ENCODE results near the gene OR9Q1.

OR9Q1 gene

GRCh38 chr11:58023435-58023931 lies at the start of gene OR9Q1:
Gene OR9Q1, plus strand, starts transcription at chr11:58023881. Its CDS starts 155,564 bp downstream, at chr11:58179445.
- ChIA-PET POLR2A (no interaction called here), CTCF (no interaction called here)
- DNase-seq (ENCODE audit: extremely low spot score) = no peak
- no peak for TF ChIP-seq ELF4 (IDR thresholded peaks at IDR 0.05)
- no peak for TF ChIP-seq FOXM1 (IDR thresholded peaks at IDR 0.05; ENCODE audit: borderline replicate concordance)
- no peak for TF ChIP-seq HDGF (IDR thresholded peaks at IDR 0.05; ENCODE audit: borderline replicate concordance)
- TF ChIP-seq TARDBP (IDR thresholded peaks at IDR 0.05) = no peak
- TF ChIP-seq ARNT (IDR thresholded peaks at IDR 0.05) = no peak
- TF ChIP-seq LEF1 (IDR thresholded peaks at IDR 0.05; ENCODE audit: borderline replicate concordance) = no peak
- TF ChIP-seq, protein P1, sequence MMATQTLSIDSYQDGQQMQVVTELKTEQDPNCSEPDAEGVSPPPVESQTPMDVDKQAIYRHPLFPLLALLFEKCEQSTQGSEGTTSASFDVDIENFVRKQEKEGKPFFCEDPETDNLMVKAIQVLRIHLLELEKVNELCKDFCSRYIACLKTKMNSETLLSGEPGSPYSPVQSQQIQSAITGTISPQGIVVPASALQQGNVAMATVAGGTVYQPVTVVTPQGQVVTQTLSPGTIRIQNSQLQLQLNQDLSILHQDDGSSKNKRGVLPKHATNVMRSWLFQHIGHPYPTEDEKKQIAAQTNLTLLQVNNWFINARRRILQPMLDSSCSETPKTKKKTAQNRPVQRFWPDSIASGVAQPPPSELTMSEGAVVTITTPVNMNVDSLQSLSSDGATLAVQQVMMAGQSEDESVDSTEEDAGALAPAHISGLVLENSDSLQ (IDR thresholded peaks at IDR 0.05) = no peak
- no peak for TF ChIP-seq ZNF384 (IDR thresholded peaks at IDR 0.05)
- TF ChIP-seq FOXK2 (IDR thresholded peaks at IDR 0.05) = no peak
- no peak for TF ChIP-seq NFRKB (IDR thresholded peaks at IDR 0.05)
- no peak for TF ChIP-seq SUZ12 (IDR thresholded peaks at IDR 0.05)
- no peak for TF ChIP-seq BHLHE40 (IDR thresholded peaks at IDR 0.05; ENCODE audit: borderline replicate concordance)
- no peak for TF ChIP-seq SP1 (IDR thresholded peaks at IDR 0.05)
- no peak for TF ChIP-seq L3MBTL2 (conservative IDR thresholded peaks at IDR 0.05)
- no peak for TF ChIP-seq FOXA1 (IDR thresholded peaks at IDR 0.05)
- TF ChIP-seq CTBP1 (IDR thresholded peaks at IDR 0.05; ENCODE audit: borderline replicate concordance) = no peak

DNA sequence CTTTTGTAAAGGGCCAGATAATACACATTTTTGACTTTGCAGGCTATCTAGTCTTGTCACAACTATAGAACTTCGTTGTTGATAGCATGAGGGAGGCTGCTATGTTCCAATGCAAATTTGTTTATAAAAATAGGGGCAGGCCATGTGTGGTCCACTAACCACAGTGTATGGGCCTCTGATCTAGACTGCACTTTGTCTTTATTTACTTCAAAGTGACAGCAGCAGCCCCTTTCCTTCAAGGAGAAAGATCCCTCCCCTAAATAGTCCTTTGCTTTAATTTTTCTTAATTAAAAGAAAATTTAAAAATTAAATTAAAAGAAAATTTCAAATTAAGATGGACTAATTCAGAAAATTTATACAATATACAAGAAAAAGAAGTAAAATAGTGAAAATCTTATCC lies 49.5 kb upstream of the OR9Q1 start:
- POLR2A ChIA-PET = no interaction called here
- no peak for DNase-seq (ENCODE audit: extremely low spot score)
- no peak for TF ChIP-seq HDGF (IDR thresholded peaks at IDR 0.05; ENCODE audit: borderline replicate concordance)
- CTCF ChIA-PET = no interaction called here

- POLR2A ChIA-PET = no interaction called here
- DNase-seq (ENCODE audit: extremely low spot score) = no peak
- CTCF ChIA-PET = no interaction called here
- TF ChIP-seq ZNF384 (IDR thresholded peaks at IDR 0.05) = no peak
Observed at GRCh38 chr11:57974848-57975601, 48.7 kb upstream of the OR9Q1 start.

DNA sequence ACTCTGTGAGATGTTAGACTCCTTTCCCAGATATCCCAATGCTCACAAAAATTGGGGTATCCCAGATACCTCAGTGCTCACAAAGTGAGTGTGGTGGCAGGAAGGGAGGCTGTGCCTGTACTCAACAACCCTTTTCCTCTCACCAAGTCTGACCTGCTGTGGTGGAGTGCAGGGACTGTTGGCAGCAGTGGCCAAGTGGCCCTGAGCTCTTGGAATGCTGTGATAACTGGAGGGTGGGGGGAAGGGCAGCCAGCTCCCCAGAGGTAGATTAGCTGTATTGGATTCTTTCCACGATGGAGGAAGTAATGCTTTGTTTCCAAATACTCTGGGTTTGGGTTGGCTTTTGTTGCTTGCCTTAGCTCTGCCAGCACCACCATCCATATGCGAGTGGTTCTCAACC lies 46.0 kb upstream of the OR9Q1 start:
- no peak for DNase-seq (ENCODE audit: extremely low spot score)
- POLR2A ChIA-PET = no interaction called here
- TF ChIP-seq ELF4 (IDR thresholded peaks at IDR 0.05) (no peak), HDGF (IDR thresholded peaks at IDR 0.05; ENCODE audit: borderline replicate concordance) (no peak), SP1 (IDR thresholded peaks at IDR 0.05) (no peak), TARDBP (IDR thresholded peaks at IDR 0.05) (no peak), L3MBTL2 (conservative IDR thresholded peaks at IDR 0.05) (no peak), ARNT (IDR thresholded peaks at IDR 0.05) (no peak), FOXK2 (IDR thresholded peaks at IDR 0.05) (no peak), LEF1 (IDR thresholded peaks at IDR 0.05; ENCODE audit: borderline replicate concordance) (no peak), SUZ12 (IDR thresholded peaks at IDR 0.05) (no peak), FOXM1 (IDR thresholded peaks at IDR 0.05; ENCODE audit: borderline replicate concordance) (no peak), BHLHE40 (IDR thresholded peaks at IDR 0.05; ENCODE audit: borderline replicate concordance) (no peak), ZNF384 (IDR thresholded peaks at IDR 0.05) (no peak), FOXA1 (IDR thresholded peaks at IDR 0.05) (no peak), NFRKB (IDR thresholded peaks at IDR 0.05) (no peak)
- TF ChIP-seq, protein P1 (IDR thresholded peaks at IDR 0.05) = no peak
- CTCF ChIA-PET = no interaction called here

DNA sequence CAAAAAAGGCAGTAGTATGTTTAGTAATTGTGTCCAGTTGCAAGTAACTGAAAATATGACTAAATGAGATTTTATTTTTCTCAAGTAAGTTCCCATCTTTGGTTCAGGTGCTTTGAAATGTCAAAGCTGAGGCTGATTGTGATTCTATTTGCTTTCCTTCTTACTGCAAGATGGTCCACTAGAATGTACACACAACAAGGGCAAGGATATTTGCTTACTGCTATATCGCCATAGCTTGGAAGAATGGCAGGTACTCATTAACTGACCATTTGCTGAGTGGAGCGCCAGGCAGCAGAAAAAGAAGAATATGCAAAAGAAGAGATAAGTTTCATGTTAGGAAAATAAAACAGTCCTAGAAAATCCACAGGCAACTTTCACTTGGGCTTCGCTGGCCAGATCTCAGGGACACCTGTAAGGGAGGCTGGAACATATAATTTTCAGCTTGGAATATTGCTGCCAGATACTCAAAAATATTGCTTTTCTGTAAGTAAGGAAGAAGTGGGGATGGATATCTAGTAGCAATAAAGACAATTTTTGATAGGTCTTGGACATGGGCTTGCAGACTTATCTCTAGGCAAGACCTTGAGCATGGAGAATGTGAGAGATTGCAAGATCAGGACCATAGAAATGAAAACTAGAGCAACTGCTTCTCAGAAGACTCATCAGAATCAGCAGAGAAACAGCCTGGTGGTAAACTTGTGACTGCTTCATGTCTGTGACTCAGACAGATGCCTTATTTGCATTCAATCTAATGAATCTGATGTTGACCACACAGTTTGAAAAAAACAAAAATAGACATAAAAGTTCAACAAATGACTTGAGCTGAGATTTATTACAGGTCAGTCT lies 44.8 kb upstream of the OR9Q1 start:
- no peak for TF ChIP-seq FOXM1 (IDR thresholded peaks at IDR 0.05; ENCODE audit: borderline replicate concordance)
- no peak for TF ChIP-seq LEF1 (IDR thresholded peaks at IDR 0.05; ENCODE audit: borderline replicate concordance)
- no peak for TF ChIP-seq ZNF384 (IDR thresholded peaks at IDR 0.05)
- TF ChIP-seq SUZ12 (IDR thresholded peaks at IDR 0.05) = no peak
- no peak for TF ChIP-seq NFRKB (IDR thresholded peaks at IDR 0.05)
- no peak for TF ChIP-seq ARNT (IDR thresholded peaks at IDR 0.05)
- POLR2A ChIA-PET = no interaction called here
- DNase-seq (ENCODE audit: extremely low spot score) = no peak
- CTCF ChIA-PET = no interaction called here

GRCh38 chr11:57979532-57980079 lies 44.1 kb upstream of the OR9Q1 start:
- DNase-seq (ENCODE audit: extremely low spot score) = no peak
- CTCF ChIA-PET = no interaction called here
- no peak for TF ChIP-seq FOXA1 (IDR thresholded peaks at IDR 0.05)
- TF ChIP-seq SP1 (IDR thresholded peaks at IDR 0.05) = no peak
- no peak for TF ChIP-seq LEF1 (IDR thresholded peaks at IDR 0.05; ENCODE audit: borderline replicate concordance)
- TF ChIP-seq SUZ12 (IDR thresholded peaks at IDR 0.05) = no peak
- no peak for TF ChIP-seq FOXM1 (IDR thresholded peaks at IDR 0.05; ENCODE audit: borderline replicate concordance)
- no peak for TF ChIP-seq HDGF (IDR thresholded peaks at IDR 0.05; ENCODE audit: borderline replicate concordance)
- TF ChIP-seq L3MBTL2 (conservative IDR thresholded peaks at IDR 0.05) = no peak
- TF ChIP-seq CTBP1 (IDR thresholded peaks at IDR 0.05; ENCODE audit: borderline replicate concordance) = no peak
- TF ChIP-seq TARDBP (IDR thresholded peaks at IDR 0.05) = no peak
- no peak for TF ChIP-seq ELF4 (IDR thresholded peaks at IDR 0.05)
- no peak for TF ChIP-seq ARNT (IDR thresholded peaks at IDR 0.05)
- TF ChIP-seq ZNF384 (IDR thresholded peaks at IDR 0.05) = no peak
- POLR2A ChIA-PET = no interaction called here

All from HEK293T (cell line).